Astrocyte (in vitro differentiated cells and primary cell): ENCODE results near the gene KIF18B.

Source experiments
- EZH2 ChIP-seq: IDR thresholded peaks from 2 replicates; pipeline ENCODE4 v1.6.1; 2012; ENCODE audit warnings: mild to moderate bottlenecking, low read length, inconsistent platforms; ENCODE audit not compliant: insufficient read depth
- TF ChIP-seq, protein P1 (sequence below): IDR thresholded peaks from 2 replicates; pipeline ENCODE4 v1.5.1; 2011; ENCODE audit warnings: low read depth, mild to moderate bottlenecking, inconsistent platforms, low read length, moderate library complexity; ENCODE audit not compliant: insufficient read depth

DNA sequence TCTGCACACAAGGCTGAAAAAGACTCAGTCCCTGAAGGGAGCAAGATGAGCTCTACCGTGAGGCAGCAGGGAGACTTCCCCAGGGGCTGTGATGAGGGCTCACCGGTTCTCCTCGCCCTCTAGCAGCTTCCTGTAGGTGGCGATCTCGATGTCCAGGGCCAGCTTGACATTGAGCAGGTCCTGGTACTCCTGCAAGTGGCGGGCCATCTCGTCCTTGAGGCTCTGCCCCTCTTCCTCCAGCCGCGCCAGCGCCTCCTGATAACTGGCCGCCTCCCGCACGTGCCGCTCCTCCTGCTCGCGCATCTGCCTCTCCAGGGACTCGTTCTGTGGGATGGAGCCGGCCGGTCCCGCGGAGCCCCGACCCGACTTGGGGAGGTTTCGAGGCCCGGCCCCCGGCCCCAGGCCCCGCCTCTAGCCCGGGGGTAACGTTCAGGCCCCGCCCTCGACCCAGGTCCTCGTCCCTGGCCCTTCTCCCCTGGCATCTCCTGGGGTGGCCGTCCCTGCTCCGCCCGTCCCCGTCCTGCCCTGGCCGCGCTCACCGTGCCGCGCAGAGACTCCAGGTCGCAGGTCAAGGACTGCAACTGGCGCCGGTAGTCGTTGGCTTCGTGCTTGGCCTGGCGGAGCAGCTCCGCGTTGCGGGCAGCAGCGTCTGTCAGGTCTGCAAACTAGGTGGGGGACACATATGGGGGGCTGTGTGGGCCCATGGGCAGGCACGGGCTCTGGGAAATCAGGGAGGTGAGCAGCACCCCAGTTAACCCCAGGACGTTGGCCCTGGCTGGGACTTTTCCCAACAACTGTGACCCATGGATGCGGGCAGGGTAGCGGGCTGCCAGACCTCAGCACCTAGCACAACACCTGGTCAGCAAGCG lies 36.2 kb downstream of the KIF18B start:
- TF ChIP-seq EZH2, result no peak
- TF ChIP-seq, protein P1, sequence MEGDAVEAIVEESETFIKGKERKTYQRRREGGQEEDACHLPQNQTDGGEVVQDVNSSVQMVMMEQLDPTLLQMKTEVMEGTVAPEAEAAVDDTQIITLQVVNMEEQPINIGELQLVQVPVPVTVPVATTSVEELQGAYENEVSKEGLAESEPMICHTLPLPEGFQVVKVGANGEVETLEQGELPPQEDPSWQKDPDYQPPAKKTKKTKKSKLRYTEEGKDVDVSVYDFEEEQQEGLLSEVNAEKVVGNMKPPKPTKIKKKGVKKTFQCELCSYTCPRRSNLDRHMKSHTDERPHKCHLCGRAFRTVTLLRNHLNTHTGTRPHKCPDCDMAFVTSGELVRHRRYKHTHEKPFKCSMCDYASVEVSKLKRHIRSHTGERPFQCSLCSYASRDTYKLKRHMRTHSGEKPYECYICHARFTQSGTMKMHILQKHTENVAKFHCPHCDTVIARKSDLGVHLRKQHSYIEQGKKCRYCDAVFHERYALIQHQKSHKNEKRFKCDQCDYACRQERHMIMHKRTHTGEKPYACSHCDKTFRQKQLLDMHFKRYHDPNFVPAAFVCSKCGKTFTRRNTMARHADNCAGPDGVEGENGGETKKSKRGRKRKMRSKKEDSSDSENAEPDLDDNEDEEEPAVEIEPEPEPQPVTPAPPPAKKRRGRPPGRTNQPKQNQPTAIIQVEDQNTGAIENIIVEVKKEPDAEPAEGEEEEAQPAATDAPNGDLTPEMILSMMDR, result peak; percentile 35
